GM21619 (cell line): Measurements from ENCODE around the gene ASIC1.
"Not testable (repeated sequence)": the region's sequence is repeated elsewhere in the genome, so short reads cannot be mapped to it uniquely, and the experiment has no call there.

Experiments used
- ATAC-seq: cut with Tn5 transposase; IDR thresholded peaks from one replicate; pipeline ENCODE4 v1.9.1; 2021; ENCODE audit not compliant: unreplicated experiment

ASIC1 gene

DNA sequence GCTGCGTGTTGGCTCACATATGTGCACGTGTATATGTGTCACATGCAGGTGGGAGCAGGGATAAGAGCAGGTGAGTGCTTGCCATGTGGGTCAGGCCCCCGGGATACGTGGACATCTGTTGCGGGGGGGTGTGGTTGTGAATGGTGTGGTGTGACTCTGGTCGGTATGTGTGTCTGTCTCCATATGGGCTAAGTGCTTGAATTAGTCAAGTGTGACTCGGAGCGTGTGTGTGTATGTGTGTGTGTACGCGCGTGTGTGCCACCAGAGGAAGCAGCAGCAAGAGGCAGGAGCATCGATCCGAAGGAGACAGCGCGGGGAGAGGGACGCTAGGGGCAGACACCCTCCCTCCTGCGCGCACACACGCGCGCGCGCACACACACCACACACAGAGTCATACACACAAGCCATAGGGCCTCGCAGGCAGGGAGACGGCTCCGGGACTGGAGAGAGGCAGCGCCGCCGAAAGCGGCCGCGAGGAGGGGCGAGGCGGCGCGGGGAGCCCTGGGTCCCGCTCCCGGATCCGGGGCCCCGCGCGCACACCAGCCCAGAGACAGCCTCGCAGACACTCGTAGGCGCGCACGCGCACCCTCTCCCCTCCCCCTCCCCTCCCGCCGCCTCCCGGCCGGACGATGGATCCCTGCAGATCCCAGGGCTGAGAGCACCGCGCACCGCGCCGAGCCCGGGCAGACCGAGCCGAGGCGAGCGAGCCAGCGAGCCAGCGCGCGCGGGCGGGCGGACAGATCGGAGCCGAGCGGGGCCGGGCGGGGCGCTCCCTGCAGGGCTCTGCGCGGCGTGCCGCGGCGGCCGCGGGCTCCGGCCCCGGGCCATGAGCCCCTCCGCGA is at the start of gene ASIC1:
Gene ASIC1 (plus strand): TSS at position 597 of the 842 bp plus-strand sequence. CDS start 1,171 bp downstream, outside the sequence.
- no peak for ATAC-seq

DNA sequence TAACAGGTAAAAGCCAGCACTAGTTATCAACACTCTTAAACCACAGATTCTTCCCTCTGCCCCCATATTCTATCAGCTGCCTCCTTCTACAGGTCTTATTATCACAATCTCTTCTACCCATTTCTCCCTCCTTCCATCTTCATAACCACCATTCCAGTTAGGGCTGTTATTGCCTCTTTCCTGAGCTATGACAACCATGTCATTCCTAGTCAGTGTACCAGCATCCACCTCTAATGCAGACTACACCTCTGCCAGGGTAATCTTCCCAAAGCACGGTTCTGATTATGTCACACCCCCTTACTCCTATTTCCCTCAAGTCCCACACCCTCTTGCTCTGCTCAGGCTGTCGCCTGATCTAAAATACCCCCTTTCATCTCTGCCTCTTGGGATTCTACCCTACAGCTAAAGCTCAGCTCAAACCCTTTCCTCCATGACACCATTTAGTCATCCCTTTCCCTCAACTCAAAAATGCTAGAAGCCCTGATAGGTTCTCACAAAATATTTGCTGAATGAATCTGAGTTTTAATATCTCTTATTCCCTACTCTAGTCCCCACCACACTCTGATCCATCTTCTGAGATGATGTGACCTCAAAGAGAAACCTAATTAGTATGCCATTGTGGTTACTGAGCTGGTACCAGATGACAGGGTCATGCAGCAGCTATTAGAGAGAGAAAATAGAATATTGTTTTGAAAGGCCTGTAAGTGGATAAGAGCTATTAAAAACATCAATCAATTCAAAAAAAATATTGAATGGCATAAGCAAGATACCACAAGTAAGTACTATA is 43.8 kb upstream of the ASIC1 start:
- ATAC-seq = no peak

DNA sequence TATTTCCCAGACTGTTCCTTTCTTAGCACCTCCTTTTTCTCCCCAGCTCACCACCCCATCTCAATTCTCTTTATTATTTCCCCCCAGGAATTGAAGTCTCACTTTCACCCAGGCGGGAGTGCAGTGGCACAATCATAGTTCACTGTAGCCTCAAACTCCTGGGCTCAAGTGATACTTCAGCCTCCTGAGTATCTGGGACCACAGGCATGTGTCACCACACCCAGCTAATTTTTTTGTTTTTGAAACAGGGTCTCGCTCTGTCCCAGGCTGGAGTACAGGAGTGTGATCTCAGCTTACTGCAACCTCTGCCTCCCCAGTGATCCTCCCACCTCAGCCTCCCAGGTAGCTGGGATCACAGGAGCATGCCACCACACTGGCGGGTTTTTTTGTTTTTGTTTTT is 43.1 kb upstream of the ASIC1 start:
- no peak for ATAC-seq

DNA sequence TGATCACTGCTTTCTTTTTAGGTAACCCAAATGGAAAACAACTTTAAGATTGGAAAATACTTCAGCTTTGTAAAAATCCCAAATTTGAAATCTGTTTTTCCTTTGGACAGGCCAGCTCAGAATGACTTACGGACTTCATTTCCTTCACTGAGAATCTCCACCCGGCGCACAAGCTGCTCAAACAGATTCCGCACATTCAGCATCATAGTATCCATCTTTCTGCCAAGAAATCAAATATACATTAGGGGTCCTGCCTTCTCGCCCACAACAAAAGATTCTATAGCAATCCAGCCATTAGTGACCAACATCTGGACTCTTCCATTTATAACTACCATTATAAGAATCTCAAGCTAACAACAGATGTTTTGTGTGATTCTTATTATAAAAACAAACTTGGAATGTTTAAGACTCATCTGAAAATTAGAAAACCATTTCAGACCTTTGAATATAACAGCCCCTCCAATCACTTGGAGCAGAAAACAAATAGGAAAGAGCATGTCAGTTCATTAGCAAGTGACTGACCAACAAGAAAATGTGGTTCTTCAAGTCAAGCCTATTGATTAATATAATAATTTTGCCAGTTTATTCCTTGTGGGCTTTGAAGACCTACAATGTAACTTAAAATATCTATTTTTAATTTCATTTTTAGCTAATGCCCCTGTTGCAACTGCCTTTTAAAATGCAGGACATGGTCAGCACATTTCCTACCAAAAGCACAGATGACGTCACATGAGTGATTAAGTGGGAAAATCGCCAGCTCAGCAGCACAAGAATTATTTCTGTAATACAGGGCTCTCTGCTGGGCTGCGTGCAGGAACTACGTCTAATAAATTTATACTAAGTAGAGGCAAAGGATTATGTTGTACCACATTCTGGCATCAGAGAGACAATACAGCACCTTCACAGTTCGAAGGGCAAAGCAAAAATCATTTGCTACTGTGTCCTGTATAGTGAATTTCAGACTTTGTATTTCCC is 40.6 kb upstream of the ASIC1 start:
- no peak for ATAC-seq

DNA sequence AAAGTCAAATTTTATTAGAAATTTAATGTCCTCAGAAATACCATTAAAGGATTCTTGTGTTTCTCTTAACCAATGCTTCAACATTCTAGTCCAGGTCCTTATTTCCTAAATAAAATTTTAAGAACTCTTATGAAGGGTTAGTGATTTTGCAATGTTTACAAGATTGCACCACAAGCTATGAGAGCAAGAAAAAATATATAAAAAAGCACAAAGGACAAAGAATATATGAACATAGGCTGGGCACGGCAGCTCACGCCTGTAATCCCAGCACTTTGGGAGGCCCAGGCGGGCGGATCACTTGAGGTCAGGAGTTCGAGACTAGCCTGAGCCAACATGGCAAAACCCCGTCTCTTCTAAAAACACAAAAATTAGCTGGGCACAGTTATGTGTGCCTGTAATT is 39.8 kb upstream of the ASIC1 start:
- no peak for ATAC-seq

DNA sequence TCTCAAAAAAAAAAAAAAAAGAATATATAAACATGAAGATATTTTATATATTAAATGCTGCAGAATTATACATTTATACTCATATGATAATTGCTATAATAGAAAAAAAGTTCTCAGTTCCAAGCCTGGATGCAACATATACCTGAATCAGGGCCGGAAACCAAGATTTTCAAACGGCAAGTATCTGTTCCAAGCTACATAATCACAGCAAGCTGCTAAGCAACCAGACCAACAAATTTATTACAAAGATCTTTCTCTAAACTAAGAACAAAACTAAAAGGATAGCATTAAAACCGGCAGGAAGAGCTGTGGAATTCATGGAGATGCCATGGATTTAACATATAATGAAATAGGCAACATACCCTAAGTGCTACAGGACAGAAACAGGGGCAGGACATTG is 39.2 kb upstream of the ASIC1 start:
- no peak for ATAC-seq

DNA sequence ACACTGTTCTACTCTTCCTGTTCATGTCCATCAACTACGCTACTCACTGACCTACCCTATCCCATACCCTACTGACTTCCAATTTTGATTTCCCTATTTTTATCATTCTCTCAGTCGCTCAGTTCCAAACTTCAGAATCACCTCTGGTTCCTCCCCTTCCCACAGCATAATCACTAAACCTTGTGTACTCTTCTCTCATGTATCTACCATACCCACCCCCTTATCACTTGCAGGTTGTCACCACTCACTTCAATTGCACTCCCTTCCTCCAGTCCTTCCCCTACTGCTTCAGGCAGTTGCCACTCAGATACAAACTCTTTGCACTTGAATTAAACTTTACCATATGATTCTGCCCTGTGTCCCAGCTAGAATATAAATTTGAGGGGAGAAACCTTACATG is 38.4 kb upstream of the ASIC1 start:
- ATAC-seq = no peak

DNA sequence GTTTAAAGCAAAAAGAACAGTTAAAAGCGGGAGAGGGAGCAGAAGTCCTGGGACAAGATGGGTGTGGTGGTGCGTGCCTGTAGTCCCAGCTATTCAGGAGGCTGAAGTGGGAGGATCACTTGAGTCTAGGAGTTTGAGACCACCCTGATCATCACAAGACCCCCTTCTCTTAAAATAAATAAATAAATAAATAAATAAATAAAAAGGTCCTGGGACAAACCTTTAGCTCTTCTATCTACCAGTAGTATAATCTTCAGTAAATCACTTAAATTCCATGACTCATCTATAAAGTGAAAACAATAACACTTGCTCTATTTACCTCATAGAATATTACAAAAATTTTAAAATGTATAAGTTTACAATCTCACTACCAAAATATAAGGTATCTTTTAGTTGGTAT is 37.9 kb upstream of the ASIC1 start:
- no peak for ATAC-seq

DNA sequence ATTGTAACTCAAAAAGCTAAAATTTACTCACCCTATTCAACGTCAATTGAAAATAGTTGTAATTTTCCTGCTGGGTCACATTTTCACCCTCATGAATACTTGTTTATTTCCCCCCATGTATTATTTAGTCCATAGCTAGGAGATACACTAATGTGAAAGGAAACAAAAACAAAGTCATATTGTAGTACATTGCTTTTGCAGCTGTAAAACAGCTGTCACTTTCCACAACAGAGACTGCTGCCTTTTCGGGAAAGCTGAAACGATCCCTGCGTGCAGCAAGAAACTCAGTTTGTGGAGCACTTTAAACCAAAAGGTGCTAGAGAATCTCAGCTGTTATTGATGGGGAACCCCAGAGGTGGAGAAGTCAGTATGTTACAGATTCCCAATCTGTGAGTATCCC is 36.4 kb upstream of the ASIC1 start:
- no peak for ATAC-seq

DNA sequence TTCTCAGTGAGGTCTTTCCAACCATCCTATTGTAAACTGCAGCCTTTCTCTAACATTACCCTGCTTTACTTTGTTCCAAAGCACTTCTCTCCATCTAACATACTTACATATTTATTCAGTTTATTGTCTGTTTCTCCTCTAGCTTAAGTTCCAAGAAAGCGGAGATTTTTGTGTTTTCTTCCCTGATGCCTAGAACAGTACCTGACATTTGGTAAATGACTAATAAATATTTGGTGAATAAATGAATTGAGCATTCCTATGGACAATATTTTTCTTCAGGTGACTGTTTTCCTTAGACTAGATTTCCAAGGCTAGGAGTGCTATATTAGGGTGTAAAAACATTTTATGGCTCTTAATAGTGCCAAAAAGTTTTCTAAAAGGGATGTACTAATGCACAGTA is 34.5 kb upstream of the ASIC1 start:
- ATAC-seq = no peak

DNA sequence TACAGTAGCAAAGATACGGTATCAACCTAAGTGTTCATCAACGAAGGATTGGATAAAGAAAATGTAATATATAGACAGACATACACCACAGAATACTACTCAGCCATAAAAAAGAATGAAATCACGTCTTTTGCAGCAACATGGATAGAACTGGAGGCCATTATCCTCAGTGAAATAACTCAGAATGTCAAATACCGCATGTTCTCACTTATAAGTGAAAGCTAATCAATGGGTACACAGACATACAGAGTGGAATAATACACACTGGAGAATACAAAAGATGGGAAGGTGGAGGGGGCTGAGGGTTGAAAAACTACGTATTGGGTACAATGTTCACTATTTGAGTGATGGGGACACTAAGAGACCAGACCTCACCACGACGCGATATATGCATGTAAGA is 33.2 kb upstream of the ASIC1 start:
- ATAC-seq = no peak

DNA sequence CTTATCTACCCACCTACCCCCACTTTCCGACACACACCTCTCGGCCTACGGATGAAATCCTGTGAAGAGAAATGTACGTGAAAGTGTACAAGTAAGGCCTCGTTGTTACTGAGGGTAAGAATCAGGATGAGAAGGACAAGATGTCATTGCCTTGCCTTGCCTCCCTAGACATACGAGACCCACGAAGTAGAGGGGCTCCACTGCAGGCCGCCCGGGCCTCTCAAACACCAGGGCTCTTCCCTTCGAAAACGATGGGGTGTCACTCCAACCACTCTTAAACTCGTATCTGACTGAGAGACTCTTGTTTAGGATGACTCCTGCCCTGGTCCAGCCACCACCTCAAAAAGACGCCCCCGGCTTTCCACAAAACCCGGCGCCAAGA is 32.6 kb upstream of the ASIC1 start:
- ATAC-seq = no peak

DNA sequence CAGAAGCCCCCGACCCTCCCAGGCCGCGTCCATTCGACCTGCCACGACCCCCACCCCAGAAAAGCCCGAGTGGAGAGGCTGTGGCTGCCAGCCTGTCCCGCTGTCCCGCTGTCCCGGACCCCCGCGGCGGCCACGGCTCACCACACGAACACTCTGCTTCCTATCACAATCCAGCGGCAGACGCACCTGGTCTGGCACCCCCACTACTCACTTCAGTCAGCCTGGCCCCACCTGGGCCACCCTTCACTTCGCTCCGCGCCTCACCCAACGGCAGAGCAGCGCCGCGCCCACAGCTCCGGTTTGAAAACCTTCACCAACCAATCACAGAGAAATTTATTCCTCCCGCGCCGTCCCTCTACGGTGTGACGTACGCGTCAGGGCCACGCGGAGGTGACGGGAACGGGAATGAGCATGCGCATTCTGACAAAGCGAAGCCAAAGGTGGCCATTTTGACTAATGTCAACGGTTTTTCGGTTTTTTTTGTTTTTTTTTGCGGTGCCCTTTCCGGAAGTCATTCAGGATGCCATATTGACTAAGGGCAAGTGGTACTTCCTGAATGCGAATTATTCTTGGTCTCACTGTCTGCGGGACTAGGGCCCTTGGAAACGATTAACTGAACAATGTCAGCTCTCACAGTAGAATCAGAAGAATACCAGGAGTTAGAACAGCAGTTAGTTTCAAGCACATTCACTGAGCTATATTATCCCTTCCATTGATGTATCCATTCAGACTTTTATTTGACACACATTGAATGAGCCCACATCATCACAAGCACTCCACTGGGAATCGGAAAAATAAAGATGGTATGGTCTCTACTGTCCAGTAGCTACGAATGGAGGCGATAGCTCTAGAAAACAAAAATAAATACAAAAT is 32.0 kb upstream of the ASIC1 start, which contains the start of gene RACGAP1:
Gene RACGAP1 (minus strand): TSS at position 308 of the 873 bp plus-strand sequence. CDS start 8,779 bp downstream, outside the sequence.
- peak; percentile 99 for ATAC-seq

DNA sequence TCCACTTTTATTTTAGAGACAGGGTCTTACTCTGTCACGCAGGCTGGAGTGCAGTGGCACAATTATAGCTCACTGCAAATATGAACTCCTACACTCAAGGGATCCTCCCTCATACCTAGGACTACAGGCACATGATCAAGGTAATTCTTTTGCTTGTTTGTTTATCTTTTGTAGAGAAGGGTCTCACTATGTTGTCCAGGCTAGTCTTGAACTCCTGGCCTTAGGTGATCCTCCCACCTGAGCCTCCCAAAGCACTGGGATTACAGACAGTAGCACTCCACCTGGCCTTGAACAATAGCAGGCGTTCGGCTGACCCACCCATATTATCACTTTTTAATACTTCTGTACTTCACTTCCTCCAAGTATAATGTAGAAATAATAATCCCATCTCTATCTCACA is 30.7 kb upstream of the ASIC1 start:
- no peak for ATAC-seq

DNA sequence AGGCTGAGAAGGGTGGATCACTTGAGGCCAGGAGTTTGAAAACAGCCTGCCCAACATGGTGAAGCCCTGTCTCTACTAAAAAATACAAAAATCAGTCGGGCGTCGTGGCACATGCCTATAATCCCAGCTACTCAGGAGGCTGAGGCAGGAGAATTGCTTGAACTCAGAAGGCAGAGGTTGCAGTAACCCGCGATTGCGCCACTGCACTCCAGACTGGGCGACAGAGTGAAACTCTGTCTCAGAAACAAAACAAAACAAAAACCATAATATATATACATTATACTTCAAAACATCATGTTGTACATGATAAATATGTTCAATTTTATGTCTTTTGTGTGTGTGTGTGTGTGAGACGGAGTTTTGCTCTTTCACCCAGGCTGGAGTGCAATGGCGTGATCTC is 26.9 kb upstream of the ASIC1 start:
- not testable (repeated sequence) for ATAC-seq

DNA sequence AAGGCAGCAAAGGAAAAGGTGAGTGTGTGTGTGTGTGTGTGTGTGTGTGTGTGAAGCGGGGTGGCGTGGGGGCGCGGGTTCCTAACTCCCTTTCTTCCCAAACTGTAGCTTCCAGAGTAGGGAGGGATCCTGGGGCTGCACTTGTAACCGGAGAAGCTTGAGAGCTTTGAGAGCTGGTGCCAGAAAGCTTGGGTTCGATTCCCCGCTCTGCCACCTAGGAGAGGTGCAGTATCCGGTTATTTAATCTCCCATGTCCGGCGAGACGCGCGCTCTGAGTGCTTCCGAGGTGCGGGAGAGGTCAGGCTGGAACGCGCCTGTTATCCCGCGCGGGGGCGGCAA is 24.9 kb upstream of the ASIC1 start:
- ATAC-seq = no peak

DNA sequence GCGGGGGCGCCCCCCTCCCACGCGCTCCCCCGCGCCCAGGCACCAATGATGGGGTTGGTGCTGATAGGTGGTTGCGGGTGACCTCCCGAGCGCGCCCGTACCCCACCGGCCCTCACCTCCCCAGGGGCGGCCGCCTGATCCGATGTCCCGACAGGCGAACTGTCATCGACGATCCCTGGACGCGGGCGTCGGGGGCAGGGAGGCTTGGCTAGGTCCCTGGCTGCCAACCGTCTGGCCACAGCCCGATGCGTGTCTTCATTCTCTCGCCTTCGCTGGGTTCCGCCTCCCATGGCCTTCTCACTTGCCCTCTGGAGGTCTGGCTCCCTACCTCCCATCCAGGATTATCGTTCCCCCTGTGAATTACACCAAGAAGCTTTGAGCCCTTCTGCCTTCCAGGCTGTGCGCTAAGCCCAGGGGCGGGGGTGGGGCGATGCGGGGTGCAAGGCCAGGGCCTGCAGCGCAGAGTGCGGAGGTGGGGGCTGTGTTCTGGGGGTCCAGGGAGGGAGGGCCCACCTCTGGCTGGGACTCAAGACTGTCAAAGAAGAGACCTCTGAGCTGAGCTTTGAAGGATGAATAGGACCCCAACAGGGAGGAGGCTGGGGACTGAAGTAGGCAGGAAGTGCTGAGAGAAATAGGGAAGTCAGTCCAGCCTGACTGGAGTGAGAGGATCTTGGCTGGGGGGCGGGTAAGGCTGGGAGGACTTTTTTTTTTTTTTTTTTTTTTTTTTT is 24.4 kb upstream of the ASIC1 start:
- ATAC-seq = no peak

DNA sequence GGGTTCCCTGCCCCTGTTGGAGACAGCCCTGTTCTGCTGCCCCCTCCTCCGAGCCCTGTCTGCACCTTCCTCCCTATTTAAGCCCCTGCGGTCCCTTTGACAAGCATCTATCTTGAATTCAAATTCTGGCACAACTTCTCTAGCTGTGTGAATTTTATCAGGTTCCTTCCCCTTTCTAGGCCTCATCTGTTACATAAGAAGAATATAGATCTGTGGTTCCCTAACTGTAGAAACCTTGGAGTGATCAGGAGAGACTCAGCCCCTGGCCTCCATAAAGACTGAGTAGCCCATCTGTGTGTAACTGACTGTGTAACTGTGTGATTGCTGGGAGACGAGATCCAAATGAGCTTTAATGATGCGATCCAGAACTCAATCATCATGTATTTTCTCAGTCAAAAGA is 19.1 kb upstream of the ASIC1 start:
- ATAC-seq = no peak

DNA sequence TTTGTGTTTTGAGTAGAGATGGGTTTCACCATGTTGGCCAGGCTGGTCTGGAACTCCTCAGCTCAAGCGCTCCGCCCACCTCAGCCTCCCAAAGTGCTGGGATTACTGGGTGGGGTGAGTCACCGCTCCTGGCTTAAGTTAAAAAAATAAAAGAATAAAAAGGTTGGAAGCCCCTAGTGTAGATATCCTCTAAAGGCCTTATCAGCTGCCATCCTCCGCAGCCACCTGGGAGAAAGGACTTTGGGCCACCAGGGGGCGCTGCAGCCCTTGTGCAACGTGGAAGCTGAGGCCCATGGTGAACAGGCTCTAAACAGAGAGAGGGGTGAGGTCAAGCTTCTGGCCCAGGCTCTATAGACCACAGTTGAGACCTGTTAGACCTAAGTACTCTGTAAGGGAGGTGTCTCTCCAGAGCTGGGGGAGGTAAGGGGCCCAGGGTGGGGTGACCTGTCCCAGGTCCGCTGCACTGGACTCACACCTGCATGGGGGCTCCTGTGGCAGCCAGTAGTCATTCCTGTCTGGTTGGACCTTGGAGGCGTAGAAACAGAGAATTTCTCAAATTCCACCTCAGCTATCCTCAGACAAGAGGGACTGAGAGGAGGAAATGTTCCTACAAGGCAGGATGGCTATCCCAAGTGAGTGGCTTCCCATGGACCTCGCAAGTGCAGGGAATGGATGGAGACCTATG is 18.1 kb upstream of the ASIC1 start:
- no peak for ATAC-seq
